HEK293T (cell line): ENCODE results near the gene NGEF.

Source experiments
- CTCF ChIA-PET: fragments of 350-600 bp; formaldehyde crosslinking; extraction: SDS; loops from one replicate; lab custom pipeline; 2021; ENCODE audit warnings: antibody characterized with exemption, inconsistent platforms; lab: Yijun Ruan, JAX
- POLR2A ChIA-PET: fragments of 350-600 bp; formaldehyde crosslinking; extraction: SDS; loops from one replicate; lab custom pipeline; 2020; ENCODE audit warnings: antibody characterized with exemption, inconsistent platforms; lab: Yijun Ruan, JAX
- DNase-seq: peaks from one replicate; pipeline ENCODE4 v3.0.0; 2012; ENCODE audit warnings: mixed read lengths; ENCODE audit errors: extremely low spot score
- ARNT ChIP-seq: fragments of 450-650 bp; IDR thresholded peaks from 2 replicates; pipeline ENCODE4 v1.6.1; 2017; ENCODE audit warnings: mild to moderate bottlenecking
- BHLHE40 ChIP-seq: fragments of 450-650 bp; IDR thresholded peaks from 2 replicates; pipeline ENCODE4 v1.6.1; 2016; ENCODE audit warnings: mild to moderate bottlenecking, moderate library complexity, borderline replicate concordance
- CTBP1 ChIP-seq: fragments of 450-650 bp; IDR thresholded peaks from 2 replicates; pipeline ENCODE4 v1.6.1; 2016; ENCODE audit warnings: borderline replicate concordance
- ELF4 ChIP-seq: fragments of 450-650 bp; IDR thresholded peaks from 2 replicates; pipeline ENCODE4 v1.6.1; 2017; ENCODE audit warnings: antibody characterized with exemption
- FOXA1 ChIP-seq: fragments of 450-650 bp; IDR thresholded peaks from 2 replicates; pipeline ENCODE4 v1.6.1; 2016; ENCODE audit warnings: mild to moderate bottlenecking
- FOXK2 ChIP-seq: fragments of 450-650 bp; IDR thresholded peaks from 2 replicates; pipeline ENCODE4 v1.6.1; 2016; ENCODE audit warnings: mild to moderate bottlenecking
- FOXM1 ChIP-seq: fragments of 450-650 bp; IDR thresholded peaks from 2 replicates; pipeline ENCODE4 v1.6.1; 2017; ENCODE audit warnings: mild to moderate bottlenecking, borderline replicate concordance
- HDGF ChIP-seq: fragments of 450-650 bp; IDR thresholded peaks from 2 replicates; pipeline ENCODE4 v1.6.1; 2017; ENCODE audit warnings: antibody characterized with exemption, borderline replicate concordance
- L3MBTL2 ChIP-seq: fragments of 450-650 bp; conservative IDR thresholded peaks from 2 replicates; pipeline ENCODE4 v1.6.1; 2016; ENCODE audit warnings: mild to moderate bottlenecking
- LEF1 ChIP-seq: fragments of 450-650 bp; IDR thresholded peaks from 2 replicates; pipeline ENCODE4 v1.6.1; 2017; ENCODE audit warnings: mild to moderate bottlenecking, borderline replicate concordance
- NFRKB ChIP-seq: fragments of 450-650 bp; IDR thresholded peaks from 2 replicates; pipeline ENCODE4 v1.6.1; 2016; ENCODE audit warnings: mild to moderate bottlenecking, moderate library complexity
- PKNOX1 ChIP-seq: fragments of 450-650 bp; IDR thresholded peaks from 2 replicates; pipeline ENCODE4 v1.6.1; 2016
- SP1 ChIP-seq: fragments of 450-650 bp; IDR thresholded peaks from 2 replicates; pipeline ENCODE4 v1.6.1; 2017
- SUZ12 ChIP-seq: fragments of 450-650 bp; IDR thresholded peaks from 2 replicates; pipeline ENCODE4 v1.6.1; 2016; ENCODE audit warnings: mild to moderate bottlenecking
- TARDBP ChIP-seq: fragments of 450-650 bp; IDR thresholded peaks from 2 replicates; pipeline ENCODE4 v1.6.1; 2016
- ZNF384 ChIP-seq: fragments of 450-650 bp; IDR thresholded peaks from 2 replicates; pipeline ENCODE4 v1.6.1; 2016

The NGEF gene

DNA sequence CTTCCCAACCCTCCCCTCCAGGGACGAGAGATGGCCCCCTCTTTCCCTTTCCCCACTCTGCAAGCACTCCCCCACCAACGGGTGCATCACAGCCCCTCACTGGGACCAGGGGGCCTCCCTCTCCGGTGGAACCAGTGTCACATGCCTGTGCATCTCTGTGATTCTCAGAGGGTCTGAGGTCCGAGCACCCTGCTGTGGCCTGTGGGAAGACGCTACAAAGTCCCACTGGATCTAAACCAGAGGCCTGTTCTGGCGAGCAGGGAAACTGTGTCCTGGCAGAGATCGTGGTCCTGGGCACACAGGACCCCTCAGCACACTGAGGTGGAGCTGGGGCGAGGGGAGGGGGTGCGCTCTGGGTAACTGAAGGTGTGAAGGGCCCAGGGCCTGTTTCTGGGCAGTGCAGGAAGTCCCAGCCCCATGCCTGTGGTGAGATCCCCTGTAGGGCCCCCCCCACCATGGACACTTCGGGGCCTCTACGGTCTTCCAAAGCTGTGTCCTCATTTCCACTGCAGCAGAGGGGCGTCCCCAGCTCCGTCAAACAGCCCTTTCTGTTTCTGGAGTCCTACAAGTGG is 135.0 kb downstream of the NGEF start:
- ChIA-PET POLR2A (no interaction called here), CTCF (no interaction called here)
- no peak for TF ChIP-seq L3MBTL2
- no peak for TF ChIP-seq SP1
- no peak for DNase-seq

GRCh38 chr2:232876978-232877441 is 136.0 kb downstream of the NGEF start:
- CTCF ChIA-PET, result no interaction called here
- no peak for DNase-seq
- POLR2A ChIA-PET, result no interaction called here
- no peak for TF ChIP-seq LEF1
- no peak for TF ChIP-seq ARNT
- no peak for TF ChIP-seq L3MBTL2
- TF ChIP-seq NFRKB, result no peak
- no peak for TF ChIP-seq FOXM1
- TF ChIP-seq ZNF384, result no peak
- no peak for TF ChIP-seq SP1
- no peak for TF ChIP-seq CTBP1
- TF ChIP-seq TARDBP, result no peak
- no peak for TF ChIP-seq FOXK2

DNA sequence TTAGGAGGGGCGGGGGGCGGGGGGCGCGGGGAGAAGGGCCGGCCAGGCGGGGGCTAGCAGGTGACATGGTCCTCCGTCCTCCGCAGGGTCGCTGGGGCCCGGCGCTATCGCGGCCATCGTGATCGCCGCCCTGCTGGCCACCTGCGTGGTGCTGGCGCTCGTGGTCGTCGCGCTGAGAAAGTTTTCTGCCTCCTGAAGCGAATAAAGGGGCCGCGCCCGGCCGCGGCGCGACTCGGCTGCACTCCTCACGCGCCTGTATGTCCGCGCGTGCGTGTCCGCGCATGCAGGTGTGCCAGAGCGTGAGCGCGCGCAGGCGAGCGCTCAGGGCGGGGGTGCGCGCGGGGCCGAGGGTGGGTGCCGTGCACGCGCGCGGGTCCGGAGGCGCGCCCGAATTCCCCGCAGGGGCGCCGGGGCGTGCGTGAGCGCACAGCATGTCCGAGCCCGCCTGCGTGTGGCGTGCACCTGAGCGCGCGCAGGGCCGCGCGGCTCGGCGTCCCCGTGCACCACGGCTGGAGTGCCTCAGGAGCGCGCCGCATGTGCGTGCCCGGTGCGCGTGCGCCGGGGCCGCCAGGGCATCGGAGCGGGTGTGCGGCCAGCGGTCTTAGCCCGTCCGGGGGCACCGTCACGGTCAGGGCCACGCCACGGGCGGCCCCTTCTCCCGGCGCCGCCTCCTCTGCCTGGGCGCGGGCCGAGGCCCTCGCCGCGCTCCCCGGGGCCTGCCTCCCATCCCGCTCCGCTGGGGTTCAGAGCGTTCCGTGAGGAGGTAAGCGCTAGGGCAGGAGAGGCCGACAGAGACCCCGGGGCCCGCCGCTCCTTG is 136.7 kb downstream of the NGEF start:
- ChIA-PET CTCF (no interaction called here), POLR2A (no interaction called here)
- TF ChIP-seq NFRKB (no peak), FOXM1 (no peak), ZNF384 (no peak), TARDBP (no peak), LEF1 (no peak), PKNOX1 (no peak), FOXK2 (no peak), L3MBTL2 (no peak), SUZ12 (no peak), CTBP1 (no peak), ELF4 (no peak), SP1 (no peak), BHLHE40 (no peak), HDGF (no peak)
- DNase-seq, result no peak

DNA sequence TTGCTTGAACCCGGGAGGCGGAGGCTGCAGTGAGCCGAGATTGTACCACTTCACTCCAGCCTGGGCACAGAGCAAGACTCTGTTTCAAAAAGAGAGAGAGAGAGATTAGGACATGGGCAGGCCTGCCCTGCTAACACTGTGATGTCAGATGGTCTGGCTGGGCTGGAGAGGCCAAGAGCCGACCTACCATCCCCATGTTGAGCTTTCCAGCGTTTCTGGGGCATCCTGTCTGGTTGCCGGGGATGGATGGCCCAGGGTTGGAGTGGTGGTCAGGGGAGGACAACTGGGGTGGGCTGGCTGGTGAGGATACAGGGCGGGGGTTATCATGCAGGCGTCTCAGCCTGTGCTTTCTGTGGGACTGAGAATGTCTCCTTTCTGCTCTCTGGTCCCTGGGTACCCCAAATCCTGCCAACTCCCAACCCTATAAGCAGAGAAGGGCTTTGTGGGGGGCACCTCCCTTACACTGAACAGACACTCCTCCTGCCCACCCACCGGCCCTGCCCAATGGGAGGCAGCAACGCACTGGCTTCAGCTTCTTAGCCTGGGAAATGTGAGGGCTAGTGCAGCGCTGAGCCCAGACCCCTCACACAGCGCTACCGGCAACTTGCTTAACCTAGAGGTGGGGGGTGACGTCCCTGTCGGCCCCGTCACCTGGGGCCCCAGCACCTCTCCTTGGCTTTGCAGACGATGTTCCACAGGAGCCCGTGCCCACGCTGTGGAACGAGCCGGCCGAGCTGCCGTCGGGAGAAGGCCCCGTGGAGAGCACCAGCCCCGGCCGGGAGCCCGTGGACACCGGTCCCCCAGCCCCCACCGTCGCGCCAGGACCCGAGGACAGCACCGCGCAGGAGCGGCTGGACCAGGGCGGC is 137.6 kb downstream of the NGEF start:
- POLR2A ChIA-PET, result no interaction called here
- CTCF ChIA-PET, result no interaction called here
- DNase-seq, result no peak
- TF ChIP-seq ARNT (no peak), LEF1 (no peak), PKNOX1 (no peak), TARDBP (no peak), CTBP1 (no peak), BHLHE40 (no peak), FOXM1 (no peak), ELF4 (no peak), ZNF384 (no peak), NFRKB (no peak), SUZ12 (no peak), HDGF (no peak), SP1 (no peak), FOXA1 (no peak), FOXK2 (no peak), L3MBTL2 (no peak)

DNA sequence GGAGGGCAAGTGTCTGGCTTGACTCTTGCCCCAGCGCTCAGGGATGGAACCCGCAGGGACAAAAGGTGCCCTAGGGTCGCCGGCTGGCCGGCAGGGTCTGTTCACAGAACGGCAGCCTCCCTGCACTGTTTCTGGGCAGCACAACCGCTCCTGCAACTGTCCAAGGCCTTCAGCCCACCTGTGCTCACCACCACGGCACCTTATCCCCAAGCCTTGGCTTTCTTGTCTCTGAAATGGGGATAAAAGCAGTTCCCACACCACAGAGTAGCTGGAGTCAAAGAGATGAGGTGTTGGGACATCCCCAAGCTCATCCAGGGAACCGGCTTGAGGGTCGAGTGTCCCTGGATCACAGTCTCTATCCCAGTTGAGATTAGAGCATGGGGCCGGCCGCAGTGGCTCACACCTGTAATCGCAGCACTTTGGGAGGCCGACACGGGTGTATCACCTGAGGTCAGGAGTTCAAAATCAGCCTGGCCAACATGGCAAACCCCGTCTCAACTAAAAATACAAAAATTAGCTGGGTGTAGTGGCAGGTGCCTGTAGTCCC is 138.3 kb downstream of the NGEF start:
- TF ChIP-seq BHLHE40, result no peak
- no peak for TF ChIP-seq ELF4
- no peak for TF ChIP-seq ARNT
- TF ChIP-seq LEF1, result no peak
- no peak for TF ChIP-seq FOXM1
- TF ChIP-seq L3MBTL2, result no peak
- TF ChIP-seq CTBP1, result no peak
- TF ChIP-seq PKNOX1, result no peak
- no peak for TF ChIP-seq HDGF
- TF ChIP-seq TARDBP, result no peak
- TF ChIP-seq FOXK2, result no peak
- no peak for TF ChIP-seq SUZ12
- ChIA-PET POLR2A (no interaction called here), CTCF (no interaction called here)
- DNase-seq, result no peak
